Large intestine (tissue), 1 donor: ENCODE data around the gene GLUD1. TPM values are rescaled to one million over a fixed set of nuclear protein-coding genes. Genes with fewer than 3 reads are reported as not detected.

ENCODE experiments used
- polyA plus RNA-seq: library from polyadenylated mRNA; unstranded; fragments of 120-200 nt; gene quantifications from one replicate; pipeline ENCODE4 v1.2.1, GENCODE V29; 2013

The GLUD1 gene
- polyA plus RNA-seq, 1 donor = 142 TPM

Other genes with a start within 250 kb of the GLUD1 start
- gene MMRN2, start 137.2 kb downstream of the GLUD1 start, polyA plus RNA-seq = 7.2 TPM
- gene SNCG, start 136.2 kb downstream of the GLUD1 start, polyA plus RNA-seq = 16.6 TPM
- gene ADIRF, start 126.4 kb downstream of the GLUD1 start, polyA plus RNA-seq = 11.4 TPM
- gene FAM25A, start 74.5 kb downstream of the GLUD1 start, polyA plus RNA-seq = not detected
- gene SHLD2, start 363 bp upstream of the GLUD1 start, polyA plus RNA-seq = 35.9 TPM
- 1.3 TPM for gene NUTM2A, start 130.6 kb upstream of the GLUD1 start, polyA plus RNA-seq